ENCODE results near the gene VPS16. TPM values are rescaled to one million over a fixed set of nuclear protein-coding genes. Genes with fewer than 3 reads are reported as not detected.

The VPS16 gene
- total and polyA plus RNA-seq, 2 of the 4 experiments (the other 2 are of a cell fraction) = 38.7 to 48.0 TPM

DNA sequence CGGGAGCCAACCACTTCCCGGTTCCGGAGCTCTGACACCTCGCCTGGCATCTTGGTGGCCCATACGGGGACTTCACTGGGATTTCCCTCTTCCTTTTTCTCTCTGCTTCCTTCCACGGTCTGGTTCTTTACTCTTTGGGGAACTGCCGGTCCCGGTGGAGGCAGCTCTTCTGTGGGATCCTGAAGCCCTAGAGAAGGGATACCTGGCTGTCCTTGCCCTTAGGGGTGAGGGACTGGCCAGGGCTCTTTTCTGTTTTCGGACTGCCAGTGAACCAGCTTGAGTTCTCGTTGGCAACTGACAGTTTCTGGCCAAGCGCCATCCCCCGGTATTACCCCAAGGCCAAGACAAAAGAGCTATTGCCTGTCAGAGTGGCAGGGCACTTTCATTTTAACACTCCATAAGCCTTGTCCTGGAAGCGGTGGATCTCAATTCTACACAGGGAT, 39.2 kb upstream of the VPS16 start:
- Histone ChIP-seq H3K4me2 (ENCODE audit: low read depth, low read length) (peak overlapping the region; percentile 7; the same call in 1 of the 2 replicates), H3K14ac (replicated peaks; ENCODE audit: low read depth, low read length) (no peak overlapping the region), H2BK20ac (ENCODE audit: low read depth, low read length) (no peak overlapping the region), H2BK15ac (ENCODE audit: low read depth, low read length) (no peak overlapping the region), H2AK9ac (replicated peaks; ENCODE audit: low read depth, low read length, poor library complexity) (no peak overlapping the region), H2BK5ac (ENCODE audit: low read depth, low read length, poor library complexity, severe bottlenecking) (no peak overlapping the region), H2AFZ (replicated peaks; ENCODE audit: low read length, poor library complexity) (no peak overlapping the region), H3K9me3 (ENCODE audit: control insufficient read depth, insufficient read depth, low read length) (0 out of 2 replicates have a peak, but pooled peaks cover 9% of the 10 kb centered on the region), H2BK120ac (ENCODE audit: low read depth, low read length) (no peak overlapping the region), H3K27ac (ENCODE audit: insufficient read depth, low read length) (no peak overlapping the region), H2AK5ac (ENCODE audit: low read depth, low read length) (no peak overlapping the region), H3K9ac (ENCODE audit: low read depth, low read length) (no peak overlapping the region), H4K91ac (ENCODE audit: insufficient read depth, low read depth, low read length) (no peak overlapping the region), H4K8ac (ENCODE audit: low read depth in 2 of 2, low read length in 2 of 2) (no peak overlapping the region), H4K5ac (ENCODE audit: low read depth, low read length) (no peak overlapping the region), H3K4ac (ENCODE audit: low read depth, low read length) (no peak overlapping the region), H3K79me1 (ENCODE audit: low read depth in 1 of 2, low read length in 2 of 2) (no peaks in the 10 kb centered on the region), H3K4me3 (ENCODE audit: insufficient read depth, low read depth, low read length) (no peak overlapping the region), H3K9me1 (ENCODE audit: insufficient read depth, low read length) (no peaks in the 10 kb centered on the region; the same call in 1 of the 2 replicates), H3K18ac (ENCODE audit: low read depth, low read length) (no peak overlapping the region), H3K4me1 (ENCODE audit: control insufficient read depth, insufficient read depth, low read length) (peaks cover 3% of the 10 kb centered on the region; the same call in 1 of the 2 replicates), H3K56ac (ENCODE audit: extremely low read depth, insufficient read depth, low read length) (no peak overlapping the region), H3K27me3 (ENCODE audit: control insufficient read depth, insufficient read depth, low read length) (peaks cover 66% of the 10 kb centered on the region), H3K23ac (ENCODE audit: low read depth, low read length) (no peak overlapping the region), H4K20me1 (ENCODE audit: insufficient read depth, low read length) (no peaks in the 10 kb centered on the region), H3K36me3 (ENCODE audit: control insufficient read depth, insufficient read depth, low read length) (no peaks in the 10 kb centered on the region; the same call in 1 of the 2 replicates)
- dilution Hi-C loops (cut with HindIII; ENCODE audit: low sequenced_read_pairs, unreplicated experiment) = no loop called here
- DNase-seq (no peak), ATAC-seq (ENCODE audit: low read depth) (no peak)
- WGBS, 2 experiments (ENCODE audit: extremely low coverage in 2 of 2, insufficient read length in 1 of 2) = 27% methylated on average over 9 of the region's 13 CpGs; no CpG with 5 or more reads in 1 of the 2 experiments
- ChIA-PET CTCF (no interaction called here), POLR2A (ENCODE audit: unreplicated experiment) (no interaction called here)
- no TSS peak for BruUV-seq (replicated peaks)
- in situ Hi-C loops (cut with MboI; ENCODE audit: low sequenced_read_pairs) = loop anchor here (25.0 kb wide), 1 partner anchor 689 kb away; the partner anchor contains the start of gene STK35
- intact Hi-C loops (cut with micrococcal nuclease) = loop anchor here (2.0 kb wide), 1 partner anchor 39 kb away; the partner anchor contains the start of genes PCED1A and VPS16
- no peak for TF ChIP-seq RCOR1 (IDR thresholded peaks at IDR 0.05; ENCODE audit: insufficient replicate concordance, low read length)
- no peak for TF ChIP-seq BHLHE40 (IDR thresholded peaks at IDR 0.05; ENCODE audit: low read depth, low read length)
- TF ChIP-seq CEBPB (IDR thresholded peaks at IDR 0.05; ENCODE audit: low read depth, low read length) = no peak
- no peak for TF ChIP-seq NFE2L2 (IDR thresholded peaks at IDR 0.05; ENCODE audit: low read depth, low read length)
- TF ChIP-seq MXI1 (IDR thresholded peaks at IDR 0.05; ENCODE audit: borderline replicate concordance, low read depth, low read length) = no peak
- TF ChIP-seq POLR2A (IDR thresholded peaks at IDR 0.05; ENCODE audit: low read depth, low read length) = no peak
- no peak for TF ChIP-seq CHD1 (IDR thresholded peaks at IDR 0.05; ENCODE audit: low read depth, low read length)
- no peak for TF ChIP-seq RFX5 (IDR thresholded peaks at IDR 0.05; ENCODE audit: low read depth, low read length)
- no peak for TF ChIP-seq FOS (IDR thresholded peaks at IDR 0.05; ENCODE audit: low read depth, low read length)
- no peak for TF ChIP-seq SMC3 (IDR thresholded peaks at IDR 0.05; ENCODE audit: low read depth, low read length)
- TF ChIP-seq MAZ (IDR thresholded peaks at IDR 0.05; ENCODE audit: borderline replicate concordance, low read depth, low read length) = no peak
- TF ChIP-seq, protein P1, sequence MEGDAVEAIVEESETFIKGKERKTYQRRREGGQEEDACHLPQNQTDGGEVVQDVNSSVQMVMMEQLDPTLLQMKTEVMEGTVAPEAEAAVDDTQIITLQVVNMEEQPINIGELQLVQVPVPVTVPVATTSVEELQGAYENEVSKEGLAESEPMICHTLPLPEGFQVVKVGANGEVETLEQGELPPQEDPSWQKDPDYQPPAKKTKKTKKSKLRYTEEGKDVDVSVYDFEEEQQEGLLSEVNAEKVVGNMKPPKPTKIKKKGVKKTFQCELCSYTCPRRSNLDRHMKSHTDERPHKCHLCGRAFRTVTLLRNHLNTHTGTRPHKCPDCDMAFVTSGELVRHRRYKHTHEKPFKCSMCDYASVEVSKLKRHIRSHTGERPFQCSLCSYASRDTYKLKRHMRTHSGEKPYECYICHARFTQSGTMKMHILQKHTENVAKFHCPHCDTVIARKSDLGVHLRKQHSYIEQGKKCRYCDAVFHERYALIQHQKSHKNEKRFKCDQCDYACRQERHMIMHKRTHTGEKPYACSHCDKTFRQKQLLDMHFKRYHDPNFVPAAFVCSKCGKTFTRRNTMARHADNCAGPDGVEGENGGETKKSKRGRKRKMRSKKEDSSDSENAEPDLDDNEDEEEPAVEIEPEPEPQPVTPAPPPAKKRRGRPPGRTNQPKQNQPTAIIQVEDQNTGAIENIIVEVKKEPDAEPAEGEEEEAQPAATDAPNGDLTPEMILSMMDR (conservative IDR thresholded peaks at IDR 0.05; ENCODE audit: low read depth, low read length) = no peak
- TF ChIP-seq, protein P2, sequence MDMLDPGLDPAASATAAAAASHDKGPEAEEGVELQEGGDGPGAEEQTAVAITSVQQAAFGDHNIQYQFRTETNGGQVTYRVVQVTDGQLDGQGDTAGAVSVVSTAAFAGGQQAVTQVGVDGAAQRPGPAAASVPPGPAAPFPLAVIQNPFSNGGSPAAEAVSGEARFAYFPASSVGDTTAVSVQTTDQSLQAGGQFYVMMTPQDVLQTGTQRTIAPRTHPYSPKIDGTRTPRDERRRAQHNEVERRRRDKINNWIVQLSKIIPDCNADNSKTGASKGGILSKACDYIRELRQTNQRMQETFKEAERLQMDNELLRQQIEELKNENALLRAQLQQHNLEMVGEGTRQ (IDR thresholded peaks at IDR 0.05; ENCODE audit: low read depth, low read length) = no peak
- no peak for TF ChIP-seq MAFK (IDR thresholded peaks at IDR 0.05; ENCODE audit: low read depth, low read length)
